GM19238 (cell line): ENCODE measurements around the gene PUS7.
"Not testable (repeated sequence)": the region's sequence is repeated elsewhere in the genome, so short reads cannot be mapped to it uniquely, and the experiment has no call there.

Experiments
- DNase-seq: peaks from one replicate; pipeline ENCODE4 v3.0.0; 2011; ENCODE audit warnings: low spot score; ENCODE audit not compliant: insufficient read length

Gene PUS7

GRCh38 chr7:105521717-105522463 lies at the start of gene PUS7:
Gene PUS7 (minus strand): TSS chr7:105522271. CDS start chr7:105508512, 13,759 bp downstream.
- peak; percentile 92 for DNase-seq

DNA sequence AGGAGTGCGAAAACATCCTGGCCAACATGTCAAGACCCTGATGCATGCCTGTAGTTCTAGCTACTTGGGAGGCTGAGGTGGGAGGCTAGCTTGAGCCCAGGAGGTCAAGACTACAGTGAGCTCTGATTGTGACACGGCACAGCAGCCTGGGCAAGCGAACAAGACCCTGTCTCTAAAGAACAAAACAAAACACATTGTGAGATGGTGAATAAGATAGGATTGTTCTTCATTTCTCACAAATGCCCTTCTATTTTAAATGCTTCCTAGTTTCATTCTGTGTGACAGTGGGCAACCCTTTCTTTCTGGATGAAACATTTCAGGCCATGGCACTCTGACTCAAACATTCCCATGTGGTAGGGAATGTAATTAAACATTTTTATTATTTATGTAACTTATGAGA lies 45.8 kb upstream of the PUS7 start:
- DNase-seq, result no peak

- no peak for DNase-seq
Observed at GRCh38 chr7:105567024-105567423, 45.0 kb upstream of the PUS7 start.

GRCh38 chr7:105565190-105565589 lies 43.1 kb upstream of the PUS7 start:
- no peak for DNase-seq

- DNase-seq, result no peak
Observed at GRCh38 chr7:105559926-105560325, 37.9 kb upstream of the PUS7 start.

GRCh38 chr7:105538339-105538738 lies 16.3 kb upstream of the PUS7 start:
- no peak for DNase-seq

GRCh38 chr7:105532709-105533460 lies 10.8 kb upstream of the PUS7 start:
- no peak for DNase-seq

DNA sequence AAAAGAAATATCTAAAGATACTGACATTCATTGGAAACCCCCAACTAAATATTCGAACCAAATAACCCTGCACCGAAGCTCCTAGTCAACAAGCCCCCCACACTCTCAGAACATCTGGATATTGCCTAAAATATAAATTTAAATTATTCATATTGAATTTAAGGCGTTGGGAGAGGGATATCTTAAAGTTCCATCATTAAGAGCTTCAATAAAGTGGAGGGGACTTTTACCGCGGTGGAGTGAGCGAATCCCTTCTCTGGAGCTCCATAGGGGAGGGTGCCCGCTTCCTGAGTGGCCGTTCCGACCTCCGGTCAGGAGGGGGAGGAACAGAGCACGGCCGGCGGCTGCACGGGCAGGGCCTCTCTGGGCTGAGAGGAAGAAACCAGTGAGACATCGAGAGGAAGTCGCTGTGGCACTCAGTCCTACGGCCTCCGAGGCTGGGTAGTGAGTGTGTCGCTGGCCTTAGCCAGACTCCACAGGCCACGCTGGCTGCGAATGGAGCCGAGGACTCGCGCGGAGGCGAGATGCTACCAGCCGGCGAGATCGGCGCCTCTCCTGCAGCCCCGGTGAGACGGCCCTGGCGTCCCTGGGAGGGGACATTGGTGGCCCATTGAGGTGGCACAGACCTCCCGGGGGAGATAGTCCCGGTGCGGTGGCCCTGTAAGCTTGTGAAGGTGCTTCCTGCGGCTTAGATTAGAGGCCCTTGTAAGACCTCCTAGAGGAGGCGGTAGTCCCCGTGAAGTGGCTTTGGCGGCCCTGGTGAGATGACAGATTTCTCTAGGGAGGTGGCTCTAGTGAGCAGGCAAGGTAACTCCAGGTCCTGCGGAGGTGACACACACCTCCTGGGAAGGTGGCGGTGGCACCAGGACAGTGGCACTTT lies 10.0 kb upstream of the PUS7 start, which contains the start of gene RINT1:
Gene RINT1 (plus strand): TSS at position 410 of the 880 bp plus-strand sequence. CDS start 115 bp downstream, at position 525.
- peak; percentile 73 for DNase-seq

DNA sequence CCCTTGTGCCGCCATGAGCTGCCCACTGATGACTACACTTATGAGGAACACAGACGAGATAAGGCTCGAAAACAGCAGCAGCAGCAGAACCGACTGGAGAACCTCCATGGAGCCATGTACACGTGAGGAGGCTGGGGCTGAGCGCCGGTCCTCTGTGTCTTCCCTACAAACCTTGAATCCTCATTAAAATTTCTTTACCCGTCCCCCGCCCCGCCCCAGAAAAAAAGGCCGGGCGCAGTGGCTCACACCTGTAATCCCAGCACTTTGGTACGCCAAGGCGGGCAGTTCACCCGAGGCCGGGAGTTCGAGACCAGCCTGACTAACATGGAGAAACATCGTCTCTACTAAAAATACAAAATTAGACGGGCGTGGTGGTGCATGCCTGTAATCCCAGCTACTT lies 8.5 kb upstream of the PUS7 start:
- DNase-seq, result no peak

DNA sequence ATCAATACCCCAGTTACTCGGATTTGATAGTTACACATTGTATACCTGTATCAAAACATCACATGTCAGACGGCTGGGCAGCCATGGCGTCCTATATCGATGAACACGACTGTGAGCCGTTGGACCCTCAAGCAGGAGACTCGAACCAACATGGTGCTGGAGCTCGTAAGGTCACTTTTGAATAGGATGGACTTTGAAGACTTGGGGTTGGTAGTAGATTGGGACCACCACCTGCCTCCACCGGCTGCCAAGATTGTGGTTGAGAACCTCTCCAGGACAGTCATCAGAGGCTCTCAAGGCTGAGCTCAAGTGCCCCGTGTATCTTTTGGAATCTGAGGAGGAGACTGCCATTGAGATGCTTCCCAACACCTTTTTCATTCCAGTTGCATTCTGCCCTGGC lies 8.1 kb upstream of the PUS7 start:
- no peak for DNase-seq

DNA sequence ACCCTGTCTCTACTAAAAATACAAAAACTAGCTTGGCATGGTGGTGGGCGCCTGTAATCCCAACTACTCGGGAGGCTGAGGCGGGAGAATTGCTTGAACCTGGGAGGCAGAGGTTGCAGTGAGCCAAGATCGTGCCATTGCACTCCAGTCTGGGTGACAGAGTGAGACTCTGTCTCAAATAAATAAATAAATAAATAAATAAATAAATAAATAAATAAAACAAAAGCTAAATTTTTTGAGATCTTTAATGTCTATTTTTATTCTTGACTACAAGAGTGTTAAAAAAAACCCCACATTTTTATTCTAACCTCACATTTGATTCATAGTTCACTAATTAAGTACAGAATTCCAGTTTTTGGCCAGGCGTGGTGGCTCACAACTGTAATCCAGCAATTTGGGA lies 5.7 kb upstream of the PUS7 start:
- DNase-seq, result not testable (repeated sequence)

GRCh38 chr7:105524840-105525239 lies 2.8 kb upstream of the PUS7 start:
- DNase-seq, result no peak

GRCh38 chr7:105524423-105524822 lies 2.4 kb upstream of the PUS7 start:
- DNase-seq, result not testable (repeated sequence)

- no peak for DNase-seq
Observed at GRCh38 chr7:105521027-105521716, 899 bp downstream of the PUS7 start.

- DNase-seq, result not testable (repeated sequence)
Observed at GRCh38 chr7:105520620-105521019, 1.5 kb downstream of the PUS7 start.

GRCh38 chr7:105519353-105519752 lies 2.7 kb downstream of the PUS7 start:
- no peak for DNase-seq

GRCh38 chr7:105515610-105516009 lies 6.5 kb downstream of the PUS7 start:
- DNase-seq, result not testable (repeated sequence)

DNA sequence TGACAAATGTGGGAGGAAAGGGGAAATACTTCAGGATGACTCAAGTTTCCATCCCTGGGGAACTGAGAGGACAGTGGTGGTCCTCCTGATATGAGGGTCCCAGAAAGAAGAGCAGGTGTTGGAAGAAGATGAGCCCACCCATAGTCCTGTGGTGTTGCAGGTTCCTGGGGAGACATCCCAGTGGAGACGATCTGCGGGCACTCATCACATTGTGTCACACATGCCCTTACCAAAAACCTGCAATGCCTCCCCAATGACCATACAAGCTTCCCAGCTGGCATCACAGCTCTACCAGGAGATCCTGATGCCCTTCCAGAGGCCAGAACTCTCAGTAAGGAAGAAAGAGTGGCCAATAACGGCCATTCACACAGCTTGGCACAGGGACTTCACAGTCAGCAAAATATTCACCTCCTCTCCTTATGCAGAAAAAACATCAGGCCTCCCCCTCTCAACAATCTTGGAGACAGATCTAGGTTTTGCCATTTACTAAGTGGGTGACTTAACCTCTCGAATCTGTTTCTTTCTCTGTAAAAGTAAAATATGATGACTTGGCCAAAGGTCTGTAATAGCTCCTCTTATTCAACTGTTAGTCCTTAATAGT lies 9.0 kb downstream of the PUS7 start:
- DNase-seq, result no peak

DNA sequence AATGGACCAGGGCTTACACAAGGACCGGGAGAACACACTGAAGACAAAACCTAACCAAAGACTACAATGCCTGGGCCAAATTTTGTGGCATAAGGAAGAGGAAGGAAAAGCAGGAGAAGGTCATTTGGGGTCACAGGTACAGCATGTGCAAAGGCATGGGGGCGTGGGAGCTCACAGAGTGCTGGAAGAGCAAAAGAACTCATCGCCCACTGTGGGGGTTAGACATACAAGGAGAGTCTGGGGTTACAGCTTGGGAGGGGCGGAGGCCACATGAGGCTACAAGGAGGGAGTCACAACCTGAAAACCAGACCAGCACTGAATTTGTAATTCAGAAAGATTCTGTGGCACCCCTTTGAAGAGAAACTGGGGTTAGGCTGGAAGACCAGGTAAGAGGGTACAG lies 9.7 kb downstream of the PUS7 start:
- no peak for DNase-seq

DNA sequence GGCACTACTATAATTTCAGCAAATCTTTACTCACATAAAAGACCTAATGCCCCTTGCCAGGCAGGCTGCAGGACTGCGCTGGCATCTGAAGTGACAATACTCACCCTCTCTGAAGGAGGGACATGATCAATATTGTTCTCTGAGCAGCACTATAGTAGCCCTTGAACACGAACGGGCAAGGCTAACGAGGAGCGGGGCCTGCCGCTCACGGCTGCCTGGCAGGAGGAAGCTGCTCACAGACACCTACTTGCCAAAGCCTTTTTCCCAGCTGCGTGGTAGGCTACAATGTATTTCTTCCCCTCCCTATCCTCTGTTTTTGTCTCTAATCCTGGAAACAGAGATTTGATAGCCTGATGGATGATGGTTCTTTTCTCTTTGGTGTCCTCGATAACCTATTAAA lies 19.9 kb downstream of the PUS7 start:
- no peak for DNase-seq

DNA sequence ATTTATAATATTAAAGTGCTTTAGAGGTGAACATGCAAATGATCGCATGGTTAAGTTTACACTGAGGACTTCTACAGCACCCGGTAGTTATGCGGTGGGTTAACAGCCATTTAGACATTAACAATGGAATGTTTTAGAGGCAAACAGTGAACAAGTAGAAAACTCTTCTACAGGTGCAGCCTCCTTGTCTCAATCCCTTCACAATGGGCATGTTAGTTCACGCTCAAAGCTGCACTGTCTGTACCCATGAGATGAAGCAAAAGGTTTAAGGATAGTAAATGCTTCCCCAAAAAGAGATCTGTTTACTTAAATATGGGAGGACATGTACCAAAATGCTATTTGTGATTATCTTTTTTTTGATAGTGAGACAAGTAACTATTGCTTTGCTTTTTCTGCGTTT lies 25.1 kb downstream of the PUS7 start:
- DNase-seq, result no peak
